H1 (cell line): ENCODE measurements around the gene MRPL40. TPM values are rescaled to one million over a fixed set of nuclear protein-coding genes. Genes with fewer than 3 reads are reported as not detected.

ENCODE experiments used
- CTCF ChIA-PET: fragments of 300-600 bp; sonication (Branson Sonifier 250); formaldehyde crosslinking; loops from one replicate; lab custom pipeline; 2021; ENCODE audit not compliant: partially characterized antibody; lab: Charles Lee
- POLR2A ChIA-PET: fragments of 300-600 bp; sonication (Branson Sonifier 250); formaldehyde crosslinking; loops from one replicate; lab custom pipeline; 2021; ENCODE audit warnings: inconsistent platforms; ENCODE audit not compliant: partially characterized antibody; lab: Charles Lee
- DNase-seq, 2 experiments: peaks; one replicate each; pipeline versions ENCODE4 v3.0.0 to v3.0.0-alpha.2; 2010 to 2022; ENCODE audit warnings: low spot score in 2 of 2, low read depth in 1 of 2, mixed read lengths in 1 of 2
- FAIRE-seq: peaks from 2 replicates; lab custom pipeline; 2011; peaks lifted over from hg19 to GRCh38; lab: Jason Lieb, UNC
- H2AFZ ChIP-seq: 2 replicates; pipeline ENCODE4 v1.8.1; 2012; ENCODE audit warnings: low read length, inconsistent platforms
- H2AK5ac ChIP-seq: 2 replicates; pipeline ENCODE4 v1.6.1; 2013; ENCODE audit warnings: low read depth, low read length
- H2BK120ac ChIP-seq: replicated peaks from 2 replicates; pipeline ENCODE3; 2013; ENCODE audit warnings: low read depth, low read length, inconsistent platforms
- H2BK12ac ChIP-seq: 2 replicates; pipeline ENCODE4 v1.6.1; 2013; ENCODE audit warnings: low read depth, low read length
- H2BK15ac ChIP-seq: 2 replicates; pipeline ENCODE4 v1.6.1; 2013; ENCODE audit warnings: low read length
- H2BK20ac ChIP-seq: 2 replicates; pipeline ENCODE4 v1.6.1; 2013; ENCODE audit warnings: low read length
- H2BK5ac ChIP-seq: 2 replicates; pipeline ENCODE4 v1.6.1; 2013; ENCODE audit warnings: low read depth, low read length
- H3K14ac ChIP-seq: 2 replicates; pipeline ENCODE4 v1.6.1; 2013; ENCODE audit warnings: inconsistent platforms; ENCODE audit not compliant: insufficient read length
- H3K18ac ChIP-seq: 2 replicates; pipeline ENCODE4 v1.6.1; 2013; ENCODE audit warnings: low read length; ENCODE audit errors: extremely low read depth
- H3K23ac ChIP-seq: 2 replicates; pipeline ENCODE4 v1.6.1; 2013; ENCODE audit warnings: inconsistent platforms; ENCODE audit not compliant: insufficient read length
- H3K23me2 ChIP-seq: 2 replicates; pipeline ENCODE4 v1.6.1; 2013; ENCODE audit warnings: low read depth, low read length
- H3K27ac ChIP-seq: 2 replicates; pipeline ENCODE4 v1.6.1; 2011; ENCODE audit warnings: low read depth, low read length, inconsistent platforms
- H3K27me3 ChIP-seq, 4 experiments: replicated peaks in 1 of 4; 1 replicate in 1 of 4; 2 replicates in 3 of 4; pipeline versions ENCODE4 v1.6.1 to v1.8.1; 2011 to 2013; ENCODE audit warnings: low read length in 3 of 4, mild to moderate bottlenecking in 3 of 4, inconsistent platforms in 2 of 4, mixed read lengths in 2 of 4, moderate library complexity in 1 of 4; ENCODE audit not compliant: control insufficient read depth in 3 of 4, insufficient read depth in 3 of 4; ENCODE audit errors: extremely low read depth in 1 of 4
- H3K36me3 ChIP-seq, 4 experiments: 2 replicates each; pipeline versions ENCODE4 v1.6.1 to v1.8.1; 2011 to 2013; ENCODE audit warnings: mild to moderate bottlenecking in 4 of 4, low read length in 3 of 4, moderate library complexity in 2 of 4, control low read depth in 1 of 4, inconsistent platforms in 1 of 4; ENCODE audit not compliant: insufficient read depth in 4 of 4, control insufficient read depth in 2 of 4
- H3K4ac ChIP-seq: replicated peaks from 2 replicates; pipeline ENCODE3; 2013; ENCODE audit warnings: low read length, low read depth, mixed read lengths, inconsistent platforms; ENCODE audit not compliant: insufficient read length
- H3K4me1 ChIP-seq, 4 experiments: replicated peaks in 1 of 4; 1 replicate in 1 of 4; 2 replicates in 3 of 4; pipeline versions ENCODE4 v1.6.1 to v1.8.1; 2011 to 2013; ENCODE audit warnings: low read length in 3 of 4, inconsistent platforms in 2 of 4, mixed read lengths in 1 of 4; ENCODE audit not compliant: insufficient read depth in 4 of 4, control insufficient read depth in 3 of 4
- H3K4me2 ChIP-seq, 2 experiments: 2 replicates each; pipeline versions ENCODE4 v1.6.1 to v1.8.1; 2011 to 2013; ENCODE audit warnings: low read depth in 2 of 2, low read length in 2 of 2, control low read depth in 1 of 2, inconsistent platforms in 1 of 2, mild to moderate bottlenecking in 1 of 2; ENCODE audit not compliant: insufficient read depth in 1 of 2
- H3K4me3 ChIP-seq, 4 experiments: fragments of 200-600, 300-600 bp in 1 of 4; sonication (generic), shearing (Covaris generic), sonication (Bioruptor Twin) in 1 of 4; 2 replicates each; pipeline versions ENCODE4 v1.5.1 to v1.8.1; 2011 to 2016; ENCODE audit warnings: low read length in 4 of 4, low read depth in 3 of 4, control low read depth in 2 of 4, inconsistent platforms in 2 of 4, mild to moderate bottlenecking in 2 of 4, mixed read lengths in 1 of 4, moderate library complexity in 1 of 4; ENCODE audit not compliant: insufficient read depth in 2 of 4; ENCODE audit errors: extremely low read depth in 1 of 4
- H3K56ac ChIP-seq: replicated peaks from 2 replicates; pipeline ENCODE3; 2013; ENCODE audit warnings: low read depth, mild to moderate bottlenecking, mixed read lengths, low read length, inconsistent platforms; ENCODE audit not compliant: insufficient read length
- H3K79me1 ChIP-seq: 2 replicates; pipeline ENCODE4 v1.6.1; 2013; ENCODE audit warnings: low read depth, low read length, control low read depth
- H3K79me2 ChIP-seq, 2 experiments: 2 replicates each; pipeline versions ENCODE4 v1.6.1 to v1.8.1; 2012 to 2013; ENCODE audit warnings: low read length in 2 of 2, mild to moderate bottlenecking in 2 of 2, inconsistent platforms in 1 of 2; ENCODE audit not compliant: insufficient read depth in 2 of 2, control insufficient read depth in 1 of 2
- H3K9ac ChIP-seq, 4 experiments: replicated peaks in 1 of 4; 1 replicate in 1 of 4; 2 replicates in 3 of 4; pipeline versions ENCODE4 v1.6.1 to v1.8.1; 2011 to 2013; ENCODE audit warnings: low read depth in 3 of 4, low read length in 3 of 4, control low read depth in 2 of 4, mild to moderate bottlenecking in 2 of 4, moderate library complexity in 2 of 4, inconsistent platforms in 1 of 4; ENCODE audit errors: extremely low read depth in 1 of 4
- H3K9me3 ChIP-seq, 2 experiments: 2 replicates each; pipeline versions ENCODE4 v1.6.1 to v1.8.1; 2012 to 2013; ENCODE audit warnings: mild to moderate bottlenecking in 2 of 2, moderate library complexity in 2 of 2, control low read depth in 1 of 2, inconsistent platforms in 1 of 2, low read depth in 1 of 2, low read length in 1 of 2, mixed read lengths in 1 of 2; ENCODE audit not compliant: insufficient read depth in 2 of 2
- H4K20me1 ChIP-seq, 2 experiments: replicated peaks in 1 of 2; 2 replicates each; pipeline versions ENCODE3 to v1.8.1; 2011 to 2013; ENCODE audit warnings: inconsistent platforms in 2 of 2, low read length in 2 of 2, mild to moderate bottlenecking in 1 of 2; ENCODE audit not compliant: insufficient read depth in 2 of 2, control insufficient read depth in 1 of 2
- H4K5ac ChIP-seq: 2 replicates; pipeline ENCODE4 v1.6.1; 2013; ENCODE audit warnings: low read length, low read depth, mixed read lengths, inconsistent platforms; ENCODE audit not compliant: insufficient read length
- H4K8ac ChIP-seq: 2 replicates; pipeline ENCODE4 v1.8.0; 2013; ENCODE audit warnings: mild to moderate bottlenecking, moderate library complexity, low read length, inconsistent platforms; ENCODE audit not compliant: insufficient read depth; ENCODE audit errors: extremely low read depth
- H4K91ac ChIP-seq: replicated peaks from 2 replicates; pipeline ENCODE3; 2013; ENCODE audit warnings: low read length, mixed read lengths, inconsistent platforms; ENCODE audit not compliant: insufficient read length
- CEBPB ChIP-seq: IDR thresholded peaks from 2 replicates; pipeline ENCODE4 v1.6.1; 2012; ENCODE audit warnings: low read depth, low read length
- EZH2 ChIP-seq: fragments of 200-600 bp; sonication (generic); IDR thresholded peaks from 2 replicates; pipeline ENCODE4 v1.7.1; 2012; ENCODE audit warnings: low read depth, mild to moderate bottlenecking, moderate library complexity, low read length, inconsistent platforms; ENCODE audit not compliant: severe bottlenecking
- RXRA ChIP-seq: IDR thresholded peaks from 2 replicates; pipeline ENCODE4 v1.6.1; 2011; ENCODE audit warnings: low read depth, mild to moderate bottlenecking, low read length, moderate library complexity; ENCODE audit not compliant: insufficient read depth
- SIRT6 ChIP-seq: IDR thresholded peaks from one replicate; pipeline ENCODE4 v1.7.1; 2012; ENCODE audit warnings: low read length, inconsistent platforms
- SUZ12 ChIP-seq: fragments of 200-600 bp; sonication (generic); IDR thresholded peaks from 2 replicates; pipeline ENCODE4 v1.6.1; 2012; ENCODE audit warnings: mild to moderate bottlenecking, inconsistent platforms, low read length, moderate library complexity, mixed read lengths
- USF2 ChIP-seq: IDR thresholded peaks from 2 replicates; pipeline ENCODE4 v1.6.1; 2011; ENCODE audit warnings: low read length, improper control_type of control experiment
- WGBS, 2 experiments: shearing (Covaris generic) in 1 of 2; methylation state at CpG; one replicate each; pipeline versions ENCODE4 v1.1.6 to v1.1.7; 2013 to 2015; ENCODE audit warnings: low lambda C conversion rate in 2 of 2, mixed read lengths in 2 of 2, inconsistent platforms in 1 of 2, low coverage in 1 of 2, missing lambda C conversion rate in 1 of 2; ENCODE audit not compliant: insufficient replicate concordance in 2 of 2, insufficient coverage in 1 of 2, insufficient read length in 1 of 2; ENCODE audit errors: extremely low coverage in 1 of 2, missing lambda C conversion rate in 1 of 2; 5-methylcytosine and 5-hydroxymethylcytosine counted together
- polyA plus RNA-seq, 7 experiments: library from polyadenylated mRNA; depleted of rRNA in 3 of 7; stranded (reverse) in 5 of 7; unstranded in 2 of 7; fragments of >200 nt in 5 of 7; fragments of 200-250 nt in 2 of 7; gene quantifications; 1 replicate in 5 of 7; 2 replicates in 1 of 7; 4 replicates in 1 of 7; pipeline versions ENCODE4 v1.2.1 to v1.2.3, GENCODE V29; 2011 to 2013; ENCODE audit warnings: missing spikeins in 2 of 7, mixed read lengths in 2 of 7
- total RNA-seq: library from RNA; stranded (reverse); fragmentation: NEBNext Ultra II Directional; extraction: Animal tissue kit (Norgen Biotek cat#: 25700); gene quantifications from 2 replicates; pipeline ENCODE4 v1.2.1, GENCODE V29; 2021

Gene MRPL40
- total and polyA plus RNA-seq, 2 of the 8 experiments (the other 6 are each of a cell fraction or from before 2014, with no cell fraction given): 12.4 to 14.5 TPM

DNA sequence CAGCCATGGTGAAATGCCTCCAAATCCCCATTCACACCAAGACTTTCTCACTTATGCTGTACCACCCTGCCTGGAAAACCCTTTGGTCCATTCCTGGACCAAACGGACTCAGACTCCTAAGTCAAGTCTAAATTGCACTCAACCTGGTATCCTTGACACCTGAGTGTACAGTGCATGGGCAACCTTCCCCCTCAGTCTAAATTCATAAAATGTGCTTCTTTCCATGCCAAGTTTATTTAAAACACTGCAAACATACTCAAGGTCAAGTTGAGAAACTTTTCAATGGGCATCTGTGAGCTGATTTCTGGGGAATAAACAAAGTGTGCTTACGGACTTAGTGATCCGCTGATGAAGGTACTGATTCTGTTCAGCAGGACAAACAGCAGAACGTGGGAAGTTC is 27.2 kb upstream of the MRPL40 start:
- Histone ChIP-seq H3K23me2 (no peaks in the 10 kb centered on the region), H4K20me1 (peaks cover 2 to 15% of the 10 kb centered on the region in 2 experiments), H3K4me2 (no peak overlapping the region), H3K23ac (no peak overlapping the region), H3K79me1 (no peaks in the 10 kb centered on the region; the same call in 1 of the 2 replicates), H2AK5ac (no peak overlapping the region), H3K27ac (no peak overlapping the region), H3K9me3 (no peaks in the 10 kb centered on the region), H2BK20ac (no peak overlapping the region), H3K18ac (no peak overlapping the region), H3K14ac (no peak overlapping the region), H4K8ac (no peak overlapping the region), H3K4me3 (no peak overlapping the region), H2BK15ac (no peak overlapping the region), H3K36me3 (peaks cover 7 to 40% (median 29%) of the 10 kb centered on the region in 4 experiments; a peak in 7 of 8 replicates), H4K5ac (no peak overlapping the region), H2AFZ (no peak overlapping the region), H3K27me3 (no peaks in the 10 kb centered on the region), H3K56ac (no peak overlapping the region), H4K91ac (no peak overlapping the region), H3K9ac (no peak overlapping the region), H3K4me1 (no peaks in the 10 kb centered on the region), H2BK120ac (no peak overlapping the region), H3K79me2 (no peaks in the 10 kb centered on the region; a peak in 1 of 4 replicates), H2BK12ac (no peak overlapping the region), H2BK5ac (no peak overlapping the region), H3K4ac (no peak overlapping the region)
- WGBS, 2 experiments: 97% methylated on average over 4 of the region's 4 CpGs; no CpG with 5 or more reads in 1 of the 2 experiments
- FAIRE-seq (no peak), DNase-seq (no peak)
- CTCF ChIA-PET: interaction anchor here (0.8 to 1.3 kb wide), 4 partner anchors 13 to 49 kb away, joined by 3 to 4 read pairs (median 3); no protein-coding TSS in a partner anchor
- POLR2A ChIA-PET: interaction anchor here (1.0 to 2.0 kb wide), 6 partner anchors 9 to 78 kb away, joined by 3 to 5 read pairs (median 4); partner anchors contain the start of gene C22orf39
- no peak for TF ChIP-seq CEBPB
- no peak for TF ChIP-seq RXRA
- no peak for TF ChIP-seq EZH2
- TF ChIP-seq USF2: no peak
- no peak for TF ChIP-seq SUZ12
- TF ChIP-seq SIRT6: no peak
